Measurements from ENCODE around the gene MAIP1.

The MAIP1 gene

DNA sequence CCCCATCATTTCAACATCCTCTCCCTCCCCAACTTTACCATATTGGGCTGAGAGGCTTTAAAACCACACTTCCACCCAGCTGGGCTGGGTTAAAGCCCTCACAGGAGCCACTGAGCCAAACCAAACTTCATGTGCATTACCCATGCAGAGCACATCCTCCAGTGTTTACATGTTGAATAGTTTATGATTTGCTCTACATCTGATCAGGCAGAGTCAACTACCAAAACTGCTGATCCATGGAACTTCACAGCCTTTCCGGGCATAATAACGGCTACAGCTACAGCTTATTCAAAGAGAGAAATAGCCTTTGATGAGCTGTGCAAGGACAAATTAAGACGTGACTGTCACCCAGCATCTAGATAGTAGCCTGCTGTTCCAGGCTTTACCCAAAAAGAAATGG lies 39.0 kb downstream of the MAIP1 start:
- Histone ChIP-seq H3K4me1 (no peaks in the 10 kb centered on the region), H3K4me3 (no peak overlapping the region), H3K27ac (no peak overlapping the region), H3K36me3 (no peaks in the 10 kb centered on the region), H3K27me3 (no peaks in the 10 kb centered on the region), H3K9me3 (no peaks in the 10 kb centered on the region)
- TF ChIP-seq, protein P1, sequence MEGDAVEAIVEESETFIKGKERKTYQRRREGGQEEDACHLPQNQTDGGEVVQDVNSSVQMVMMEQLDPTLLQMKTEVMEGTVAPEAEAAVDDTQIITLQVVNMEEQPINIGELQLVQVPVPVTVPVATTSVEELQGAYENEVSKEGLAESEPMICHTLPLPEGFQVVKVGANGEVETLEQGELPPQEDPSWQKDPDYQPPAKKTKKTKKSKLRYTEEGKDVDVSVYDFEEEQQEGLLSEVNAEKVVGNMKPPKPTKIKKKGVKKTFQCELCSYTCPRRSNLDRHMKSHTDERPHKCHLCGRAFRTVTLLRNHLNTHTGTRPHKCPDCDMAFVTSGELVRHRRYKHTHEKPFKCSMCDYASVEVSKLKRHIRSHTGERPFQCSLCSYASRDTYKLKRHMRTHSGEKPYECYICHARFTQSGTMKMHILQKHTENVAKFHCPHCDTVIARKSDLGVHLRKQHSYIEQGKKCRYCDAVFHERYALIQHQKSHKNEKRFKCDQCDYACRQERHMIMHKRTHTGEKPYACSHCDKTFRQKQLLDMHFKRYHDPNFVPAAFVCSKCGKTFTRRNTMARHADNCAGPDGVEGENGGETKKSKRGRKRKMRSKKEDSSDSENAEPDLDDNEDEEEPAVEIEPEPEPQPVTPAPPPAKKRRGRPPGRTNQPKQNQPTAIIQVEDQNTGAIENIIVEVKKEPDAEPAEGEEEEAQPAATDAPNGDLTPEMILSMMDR (IDR thresholded peaks at IDR 0.05): no peak
- intact Hi-C loops (cut with DNase I; ENCODE audit: low total_unique reads): no loop called here
- no peak for DNase-seq

DNA sequence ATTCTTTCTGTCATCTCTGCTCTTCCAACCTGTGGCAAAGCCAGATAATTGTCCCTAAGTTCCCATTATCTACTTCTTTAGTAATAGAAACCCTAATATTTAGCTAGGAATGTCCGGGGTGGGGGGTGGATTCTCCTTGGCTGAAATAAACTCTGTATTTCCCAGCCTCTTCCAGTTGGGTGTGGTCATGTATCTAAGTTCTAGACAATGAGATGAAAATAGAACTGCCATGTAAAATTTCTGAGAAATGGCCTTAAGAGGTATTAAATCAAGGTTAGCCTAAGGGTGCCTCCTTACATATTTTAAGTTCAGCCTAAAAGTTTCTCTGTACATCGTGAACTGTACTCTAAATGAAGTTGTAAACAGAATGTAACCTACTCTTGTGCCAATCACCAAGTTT lies 39.5 kb downstream of the MAIP1 start:
- Histone ChIP-seq H3K9me3 (no peaks in the 10 kb centered on the region), H3K27me3 (no peaks in the 10 kb centered on the region), H3K36me3 (no peaks in the 10 kb centered on the region), H3K4me3 (no peak overlapping the region), H3K27ac (no peak overlapping the region), H3K4me1 (no peaks in the 10 kb centered on the region)
- intact Hi-C loops (cut with DNase I; ENCODE audit: low total_unique reads): no loop called here
- TF ChIP-seq, protein P1 (IDR thresholded peaks at IDR 0.05): no peak
- DNase-seq: no peak

DNA sequence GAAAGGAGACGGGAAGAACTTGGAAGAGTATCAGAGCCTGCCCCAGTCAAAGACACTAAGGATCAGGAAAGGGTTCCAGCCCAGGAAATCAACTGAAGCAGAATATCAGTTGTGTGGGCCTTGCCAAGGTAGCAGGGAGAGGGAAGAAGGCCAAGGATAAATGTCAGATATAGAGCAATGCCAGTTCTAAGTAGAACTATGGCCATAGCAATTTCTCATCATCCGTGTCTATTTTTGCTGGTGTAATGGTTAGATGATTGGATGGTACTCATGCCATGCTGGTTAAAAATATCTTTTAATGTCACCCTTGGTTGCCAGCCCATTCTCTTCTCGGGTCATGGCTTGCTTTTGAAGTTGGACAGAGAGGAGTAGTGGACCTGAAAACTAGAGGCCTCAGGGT lies 41.9 kb downstream of the MAIP1 start:
- TF ChIP-seq, protein P1 (IDR thresholded peaks at IDR 0.05): no peak
- Histone ChIP-seq H3K4me3 (no peak overlapping the region), H3K9me3 (no peaks in the 10 kb centered on the region), H3K36me3 (no peaks in the 10 kb centered on the region), H3K27ac (no peak overlapping the region), H3K4me1 (no peaks in the 10 kb centered on the region), H3K27me3 (no peaks in the 10 kb centered on the region)
- intact Hi-C loops (cut with DNase I; ENCODE audit: low total_unique reads): no loop called here
- no peak for DNase-seq

DNA sequence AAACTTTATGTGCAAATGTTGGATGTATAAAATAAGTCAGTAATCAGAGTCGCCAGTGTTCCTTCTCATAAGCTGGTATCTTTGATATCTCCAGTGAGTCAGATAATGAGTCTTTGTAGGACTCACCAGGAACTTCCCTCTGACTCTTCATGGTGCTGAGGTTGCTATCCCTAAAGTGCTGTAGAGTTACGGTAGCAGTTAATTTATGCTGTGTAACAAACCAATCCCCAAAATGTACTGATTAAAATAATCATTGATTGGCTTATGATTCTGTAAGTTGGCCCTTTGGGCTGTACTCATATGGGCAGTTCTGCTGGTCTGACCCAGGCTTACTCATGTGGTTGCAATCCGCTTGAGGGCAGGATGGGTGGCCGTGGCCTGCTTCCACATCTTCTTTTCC lies 43.8 kb downstream of the MAIP1 start:
- TF ChIP-seq, protein P1 (IDR thresholded peaks at IDR 0.05): no peak
- H3K27me3 ChIP-seq: no peaks in the 10 kb centered on the region
- intact Hi-C loops (cut with DNase I; ENCODE audit: low total_unique reads): no loop called here
- H3K36me3 ChIP-seq: no peaks in the 10 kb centered on the region
- H3K9me3 ChIP-seq: no peaks in the 10 kb centered on the region
- DNase-seq: no peak
- no peaks in the 10 kb centered on the region for H3K4me1 ChIP-seq
- H3K27ac ChIP-seq: no peak overlapping the region
- no peak overlapping the region for H3K4me3 ChIP-seq

DNA sequence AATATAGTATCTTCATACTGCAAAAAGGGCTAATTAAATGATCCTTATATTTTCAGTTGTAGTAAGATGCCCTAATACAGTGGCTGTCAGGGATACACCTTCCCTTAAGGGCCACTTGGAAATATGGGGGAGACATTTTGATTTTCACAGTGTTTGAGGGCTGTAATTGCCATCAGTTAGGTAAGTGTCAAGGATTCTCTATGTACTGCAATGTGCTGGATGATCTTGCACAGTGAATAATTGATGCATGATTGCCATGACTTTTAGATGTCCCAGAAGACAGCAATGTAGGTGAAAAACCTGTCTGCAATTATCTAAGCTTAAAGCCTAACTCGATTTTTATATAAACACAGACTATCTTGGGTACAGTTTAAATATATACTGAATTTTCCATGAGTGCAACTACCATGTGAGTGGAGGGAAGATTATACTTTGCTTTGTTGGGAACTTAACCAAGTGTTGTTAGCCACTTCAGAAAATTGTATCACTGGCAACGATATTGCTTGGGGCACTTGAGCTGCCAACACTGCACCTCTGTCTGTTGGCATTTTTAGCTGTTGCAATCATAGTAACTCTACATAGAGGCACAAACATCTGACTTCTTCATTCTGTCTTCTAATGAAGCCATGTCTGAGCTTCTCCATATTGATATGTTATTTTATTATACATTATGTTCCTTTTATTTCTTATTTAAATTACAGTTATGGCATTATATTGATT lies 45.2 kb downstream of the MAIP1 start:
- no peak for DNase-seq
- TF ChIP-seq, protein P1 (IDR thresholded peaks at IDR 0.05): no peak
- H3K27me3 ChIP-seq: no peaks in the 10 kb centered on the region

DNA sequence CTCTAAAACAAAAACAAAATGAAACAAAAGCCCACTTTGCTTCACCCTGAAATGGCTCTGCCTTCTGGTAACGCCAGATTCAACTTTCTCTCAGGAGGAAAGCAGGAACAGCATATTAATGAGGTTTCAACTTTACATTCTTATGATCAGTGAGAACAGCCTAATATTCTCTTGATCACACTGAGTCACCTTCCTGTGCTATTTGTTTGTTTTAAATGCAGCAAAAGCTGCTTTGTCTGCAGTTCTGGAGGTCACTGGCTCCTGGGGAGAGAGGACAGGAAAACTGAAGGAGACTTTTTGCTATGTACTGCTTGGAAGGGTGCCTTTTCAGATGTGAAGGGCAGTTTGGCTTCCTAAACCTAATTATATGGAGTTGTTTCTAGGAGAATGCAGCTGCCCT lies 48.1 kb downstream of the MAIP1 start:
- H3K4me3 ChIP-seq: no peak overlapping the region
- no peaks in the 10 kb centered on the region for H3K4me1 ChIP-seq
- H3K36me3 ChIP-seq: no peaks in the 10 kb centered on the region
- H3K27ac ChIP-seq: no peak overlapping the region
- no peaks in the 10 kb centered on the region for H3K9me3 ChIP-seq
- TF ChIP-seq, protein P1 (IDR thresholded peaks at IDR 0.05): no peak
- intact Hi-C loops (cut with DNase I; ENCODE audit: low total_unique reads): no loop called here
- H3K27me3 ChIP-seq: no peaks in the 10 kb centered on the region
- DNase-seq: no peak

More for the DNA sequence above, 45.2 kb downstream of the MAIP1 start:
- H3K9me3 ChIP-seq: no peaks in the 10 kb centered on the region
- H3K4me3 ChIP-seq: no peak overlapping the region
- no peaks in the 10 kb centered on the region for H3K4me1 ChIP-seq
- no peaks in the 10 kb centered on the region for H3K36me3 ChIP-seq
- intact Hi-C loops (cut with DNase I; ENCODE audit: low total_unique reads): no loop called here
- no peak overlapping the region for H3K27ac ChIP-seq

All from tibial artery (tissue), 4 donors.